Astrocyte (in vitro differentiated cells and primary cell): ENCODE measurements around the gene DHRS9.

Source experiments
- CTCF ChIP-seq: IDR thresholded peaks from 2 replicates; pipeline ENCODE4 v1.5.1; 2011; ENCODE audit warnings: low read depth, mild to moderate bottlenecking, inconsistent platforms, low read length, moderate library complexity; ENCODE audit not compliant: insufficient read depth
- EZH2 ChIP-seq: IDR thresholded peaks from 2 replicates; pipeline ENCODE4 v1.6.1; 2012; ENCODE audit warnings: mild to moderate bottlenecking, low read length, inconsistent platforms; ENCODE audit not compliant: insufficient read depth

GRCh38 chr2:169116327-169116726 is 47.0 kb downstream of the DHRS9 start:
- TF ChIP-seq CTCF, result no peak
- no peak for TF ChIP-seq EZH2
